Embryonic facial prominence (tissue), 1 donor: ENCODE results near the gene KCTD16.

Source experiments
- DNase-seq: peaks from one replicate; pipeline ENCODE4 v3.0.0-alpha.2; 2016; ENCODE audit errors: extremely low spot score

The KCTD16 gene

DNA sequence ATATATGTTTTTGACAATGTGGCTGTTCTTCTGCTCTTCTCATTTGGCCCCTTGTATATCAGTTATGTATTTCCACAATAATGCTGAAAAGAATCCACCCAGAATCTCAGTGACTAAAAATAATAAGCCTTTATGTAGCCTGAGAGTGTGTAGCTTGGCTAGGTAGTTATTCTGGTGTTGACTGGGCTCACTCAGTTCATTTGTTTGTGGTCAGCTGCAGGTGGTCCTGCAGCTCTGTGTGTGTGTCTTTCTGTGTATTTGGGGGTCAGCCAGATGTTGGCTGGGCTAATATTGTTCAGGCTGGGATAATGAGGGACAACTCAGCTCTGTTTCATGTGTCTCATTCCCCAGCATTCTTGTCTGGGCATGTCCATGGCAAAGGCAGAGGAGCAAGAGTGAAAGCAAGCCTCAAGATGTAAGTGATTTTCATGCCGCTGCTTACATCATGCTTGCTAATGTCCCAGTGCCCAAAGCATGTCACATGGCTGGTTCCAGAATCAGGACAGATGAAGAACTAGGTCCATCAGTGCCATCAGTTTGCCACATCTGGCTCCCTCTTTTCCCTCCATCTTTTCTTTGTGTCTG, 162.8 kb downstream of the KCTD16 start:
- no peak for DNase-seq

GRCh38 chr5:144335561-144335960, 164.9 kb downstream of the KCTD16 start:
- DNase-seq = no peak

GRCh38 chr5:144336191-144336961, 165.7 kb downstream of the KCTD16 start:
- no peak for DNase-seq

DNA sequence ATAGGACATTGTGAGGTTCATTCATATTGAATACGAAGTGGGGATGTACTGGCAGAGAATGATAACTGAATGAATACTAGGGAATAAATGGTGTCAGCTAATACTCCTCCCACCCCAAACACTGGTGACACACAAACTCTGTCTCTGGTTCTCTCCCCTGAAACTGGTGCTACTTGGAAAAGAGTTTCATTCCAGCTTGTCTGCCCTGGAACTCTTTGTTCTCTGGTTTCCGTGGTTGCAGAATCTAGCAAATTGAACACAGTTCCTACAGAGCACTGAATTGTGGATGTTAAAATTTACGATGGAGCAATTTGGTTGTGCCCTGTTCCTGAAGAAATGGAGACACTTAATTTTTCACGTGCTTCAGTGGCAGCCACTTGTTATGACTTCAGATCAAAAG, 181.7 kb downstream of the KCTD16 start:
- no peak for DNase-seq

DNA sequence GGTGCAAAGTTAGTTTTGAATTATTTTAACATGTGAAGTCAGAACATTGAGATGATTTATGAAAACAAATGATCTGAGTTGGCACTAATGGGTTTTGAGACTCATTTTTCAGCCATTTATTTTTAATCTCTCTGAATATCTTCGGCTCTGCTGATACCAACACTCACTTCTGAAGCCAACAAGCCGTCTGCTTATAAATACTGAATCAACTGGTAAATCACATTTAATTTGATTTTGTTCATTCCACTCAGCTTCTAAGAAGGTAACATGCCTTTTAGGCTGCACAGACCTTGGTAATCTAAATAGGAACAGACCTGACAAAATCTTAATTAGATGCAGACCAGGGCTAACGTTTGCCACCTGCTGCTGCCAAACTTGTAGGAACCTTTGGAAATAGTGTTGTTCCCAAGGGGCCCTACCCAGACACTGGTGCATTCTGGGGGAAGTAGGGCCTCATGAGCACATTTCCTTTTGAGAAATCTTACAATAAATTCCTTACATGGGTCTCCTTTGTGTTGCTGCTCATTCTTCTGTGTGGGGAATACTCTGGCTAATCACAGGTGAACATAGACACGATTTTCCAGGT, 182.2 kb downstream of the KCTD16 start:
- DNase-seq = no peak

DNA sequence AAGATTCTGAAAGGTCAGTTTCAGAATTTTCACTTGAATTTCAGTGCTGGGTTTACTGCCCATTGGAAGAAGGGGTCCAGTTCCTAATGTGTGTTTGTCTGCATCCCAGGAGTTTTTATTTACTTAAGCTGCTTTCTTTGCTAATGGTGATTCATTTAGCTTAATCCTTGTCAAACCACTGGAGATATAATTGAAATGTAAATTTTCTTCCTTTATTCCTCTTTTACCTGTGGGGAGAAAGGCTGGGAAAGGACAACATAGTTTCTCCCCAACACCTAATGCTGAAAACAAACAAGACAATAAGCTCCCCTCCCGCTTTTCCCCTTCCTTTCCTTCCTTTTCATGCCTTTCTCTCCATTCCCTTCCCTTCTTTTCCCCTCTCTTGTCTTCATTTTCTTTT, 185.8 kb downstream of the KCTD16 start:
- DNase-seq = no peak

- DNase-seq = no peak
These were observed 190.7 kb downstream of the KCTD16 start for GRCh38 chr5:144361406-144361805.

- DNase-seq = no peak
These were observed 195.2 kb downstream of the KCTD16 start for GRCh38 chr5:144365885-144366284.

GRCh38 chr5:144367991-144368390, 197.3 kb downstream of the KCTD16 start:
- DNase-seq = no peak

DNA sequence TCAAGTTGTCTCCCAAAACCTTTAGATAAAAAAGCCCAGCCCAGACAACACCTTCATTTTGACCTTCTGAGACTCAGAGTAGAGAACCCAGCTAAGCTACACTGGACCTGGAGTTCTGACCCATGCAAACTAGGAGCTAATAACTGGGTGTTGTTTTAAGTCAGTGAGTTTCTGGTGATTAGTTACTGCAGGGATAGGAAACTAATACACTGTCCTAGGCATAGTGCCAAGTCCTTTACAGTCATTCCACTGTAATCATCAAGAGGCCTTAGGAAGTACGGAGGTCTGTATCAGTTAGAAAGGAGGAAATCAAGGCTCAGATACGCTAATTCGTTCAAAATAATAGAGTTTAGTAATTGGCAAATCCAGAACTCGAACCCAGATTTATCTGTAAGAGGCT, 197.9 kb downstream of the KCTD16 start:
- DNase-seq = no peak

DNA sequence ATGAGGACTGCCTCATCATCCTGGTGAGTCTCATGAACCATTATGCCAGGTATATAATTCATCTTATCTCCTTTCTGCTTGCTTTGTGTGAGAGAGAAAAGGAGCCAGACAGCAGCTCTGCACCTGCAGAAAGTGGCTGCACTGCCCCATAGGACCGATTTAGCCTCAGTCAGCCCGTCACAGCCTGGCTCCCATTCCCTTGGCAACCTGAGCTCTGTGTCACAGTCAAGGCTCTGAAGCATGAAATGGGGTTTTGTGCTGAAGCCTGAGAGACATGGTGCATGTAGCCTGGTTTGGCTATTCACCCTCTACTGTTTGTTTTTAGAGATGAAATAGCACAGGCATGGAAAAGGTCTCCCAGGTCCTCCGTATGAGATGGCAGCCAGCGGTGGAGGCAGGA, 198.3 kb downstream of the KCTD16 start:
- no peak for DNase-seq

- no peak for DNase-seq
These were observed 199.6 kb downstream of the KCTD16 start for GRCh38 chr5:144370273-144370672.

DNA sequence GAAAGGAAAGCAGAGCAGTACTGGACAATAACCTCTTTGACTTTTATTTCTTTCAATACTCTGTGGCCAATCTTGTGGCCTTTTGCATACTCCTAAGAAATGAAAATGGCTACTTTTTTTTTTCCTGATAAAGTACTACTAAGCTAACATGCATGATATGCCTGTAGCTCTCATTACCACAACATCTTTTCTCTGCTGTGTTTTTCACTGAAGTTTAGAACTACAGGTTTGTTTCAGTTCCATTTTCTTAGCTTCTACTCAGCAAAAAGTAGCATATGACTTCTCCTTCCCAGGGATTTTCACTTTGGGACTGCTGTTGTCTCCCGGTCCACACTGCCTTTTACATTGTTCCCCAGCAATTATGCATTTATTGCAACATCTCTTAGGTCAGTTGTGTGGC, 204.0 kb downstream of the KCTD16 start:
- no peak for DNase-seq

- no peak for DNase-seq
These were observed 206.5 kb downstream of the KCTD16 start for GRCh38 chr5:144377207-144377606.

DNA sequence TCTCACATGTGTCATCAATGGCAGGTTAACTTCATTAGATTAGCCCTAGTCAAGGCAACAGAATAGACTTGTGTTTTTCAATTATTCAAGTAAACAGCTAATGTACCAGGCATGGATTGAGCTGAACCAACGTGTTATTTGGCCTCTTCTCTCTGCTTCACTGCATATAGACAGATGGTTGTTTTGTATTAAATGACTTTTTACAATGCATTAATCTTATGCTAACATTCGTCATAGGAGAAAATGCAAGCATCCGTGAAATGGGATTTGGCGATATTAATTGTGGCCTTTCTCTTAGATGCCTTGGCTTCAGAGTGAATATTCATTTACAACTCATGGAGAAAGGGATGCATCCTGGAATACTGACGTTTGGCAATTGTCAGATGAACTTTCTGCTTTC, 208.0 kb downstream of the KCTD16 start:
- no peak for DNase-seq

- DNase-seq = no peak
These were observed 214.9 kb downstream of the KCTD16 start for GRCh38 chr5:144385597-144385996.

DNA sequence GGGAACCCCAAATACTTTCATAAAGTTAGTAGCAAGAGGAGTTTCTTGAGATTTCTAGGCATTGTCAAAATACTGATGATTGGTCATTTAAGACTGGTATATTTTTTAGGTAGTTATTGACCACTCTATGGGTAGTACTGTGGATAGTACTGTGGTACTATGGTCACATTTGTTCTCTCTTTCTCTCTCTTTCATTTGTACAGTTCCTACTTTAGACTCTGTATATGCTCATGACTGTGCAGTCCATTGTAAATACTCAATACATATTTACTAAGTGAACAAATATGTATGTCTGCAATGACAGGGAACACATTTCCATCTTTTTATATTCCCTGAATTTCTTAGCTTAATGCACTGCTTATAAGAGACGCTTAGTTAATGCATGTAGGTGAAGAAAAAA, 215.6 kb downstream of the KCTD16 start:
- no peak for DNase-seq

DNA sequence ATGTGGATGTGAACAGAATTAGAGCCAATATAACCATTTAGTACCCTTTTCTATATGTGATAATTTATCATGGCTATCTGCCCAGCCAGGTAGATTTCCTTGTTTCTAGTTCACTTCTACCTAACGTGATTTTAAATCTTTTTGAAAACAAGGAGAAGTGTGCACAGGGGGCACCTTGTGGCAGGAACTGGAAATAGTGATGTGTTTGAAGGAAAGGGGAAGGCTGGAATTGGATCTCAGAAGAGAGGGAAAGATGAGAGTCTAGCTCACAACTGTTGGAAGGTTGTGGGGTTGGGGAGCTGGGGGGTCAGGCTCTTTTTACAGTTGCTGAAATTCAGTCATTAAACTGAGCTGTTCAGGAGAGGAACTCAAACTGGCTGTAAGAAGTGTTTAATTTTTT, 219.5 kb downstream of the KCTD16 start:
- DNase-seq = no peak

DNA sequence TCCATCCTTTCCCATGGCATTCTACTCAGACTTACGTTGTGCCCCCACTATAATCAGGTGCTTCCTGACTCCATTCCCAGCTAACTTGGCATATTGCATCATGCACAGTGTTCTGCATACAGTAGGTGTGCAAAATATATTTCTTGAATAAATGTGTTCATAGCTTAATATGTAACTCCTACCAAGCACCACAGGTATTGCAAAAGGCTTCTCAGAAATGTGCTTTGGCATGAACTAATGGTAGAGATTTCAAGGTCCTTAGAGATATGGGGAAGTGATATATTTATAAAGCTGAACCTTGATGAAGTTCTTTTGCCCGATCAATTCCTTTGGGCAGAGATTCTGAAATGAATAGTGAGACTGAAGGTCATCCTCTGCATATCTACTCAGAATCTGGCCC, 220.4 kb downstream of the KCTD16 start:
- no peak for DNase-seq

DNA sequence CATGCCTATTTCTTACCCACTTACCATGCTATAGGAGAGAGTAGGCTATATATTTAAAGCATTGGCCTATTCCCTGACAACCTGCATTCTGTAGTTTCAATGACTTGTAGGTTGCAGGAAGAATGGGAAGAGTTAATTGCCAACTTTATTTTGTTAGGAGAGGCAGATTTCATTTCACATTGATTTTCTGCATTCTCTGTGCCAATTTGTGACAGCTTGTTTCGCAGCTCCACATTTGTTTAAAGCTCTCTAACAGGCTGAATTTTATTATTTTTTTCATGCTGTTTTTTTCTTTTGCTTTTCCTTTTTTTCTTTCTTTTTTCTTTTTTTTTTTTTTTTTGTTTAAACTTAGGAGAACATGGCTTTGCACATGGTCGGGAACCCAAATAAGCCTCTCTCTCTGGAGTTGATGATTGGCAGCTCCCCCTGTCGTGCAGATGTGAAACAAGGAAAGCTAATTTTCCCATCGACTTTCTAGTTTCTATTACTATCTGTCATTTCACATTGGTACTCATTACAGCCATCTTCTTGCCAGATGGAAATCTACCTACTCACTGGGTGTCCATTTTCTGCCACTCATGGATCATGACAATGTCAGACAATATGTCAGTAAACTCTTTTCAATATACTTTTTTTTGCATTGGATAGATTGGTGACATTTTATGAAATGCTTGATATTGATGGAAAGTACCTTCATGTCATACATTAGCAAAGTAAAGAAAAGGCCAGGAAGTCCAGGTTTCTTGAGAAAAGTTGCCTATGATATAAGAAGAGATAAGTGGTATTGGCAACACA, 223.2 kb downstream of the KCTD16 start:
- no peak for DNase-seq

- DNase-seq = no peak
These were observed 225.0 kb downstream of the KCTD16 start for GRCh38 chr5:144395704-144396103.

DNA sequence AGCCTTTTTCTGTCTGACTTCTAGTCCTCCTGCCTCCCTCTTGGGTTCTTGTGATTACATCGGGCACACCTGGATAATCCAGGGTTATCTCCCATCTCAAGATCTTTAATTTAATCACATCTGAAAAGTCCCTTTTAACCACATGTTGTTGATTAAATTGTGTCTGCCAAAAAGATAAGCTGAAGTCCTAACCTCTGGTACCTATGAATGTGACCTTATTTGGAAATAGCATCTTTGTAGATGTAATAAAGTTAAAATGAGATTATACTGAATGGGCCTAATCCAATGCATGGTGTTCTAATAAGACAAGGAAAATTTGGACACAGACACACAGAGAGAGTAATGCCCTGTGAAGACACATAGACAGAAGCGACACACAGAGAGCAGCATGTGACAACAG, 232.4 kb downstream of the KCTD16 start:
- DNase-seq = no peak
